Cortex of kidney (tissue), 1 donor: ENCODE data around the gene JAG2.

ENCODE experiments used
- DNase-seq: peaks from one replicate; lab custom pipeline; 2025; lab: John Stamatoyannopoulos, UW

JAG2 gene

GRCh38 chr14:105091517-105092170 lies 76.9 kb downstream of the JAG2 start:
- no peak for DNase-seq

- no peak for DNase-seq
Observed at GRCh38 chr14:105091054-105091516, 77.5 kb downstream of the JAG2 start.
